ENCODE data around the gene NCKAP5L. TPM values are rescaled to one million over a fixed set of nuclear protein-coding genes. Genes with fewer than 3 reads are reported as not detected.

The NCKAP5L gene
- total RNA-seq, 1 experiment from 2014 or later, result 29.6 TPM

Small RNA genes lying within 50 kb of the gene (small RNA-seq; reads per million reads assigned to genes)
- 0 reads per million in 2 experiments for gene LSM6P2

Other genes with a start within 250 kb of the NCKAP5L start
- gene FAM186B, start 222.8 kb downstream of the NCKAP5L start, total RNA-seq (2014; rRNA removed; shearing (Covaris generic)), result 0.75 and 0.95 TPM in 2 replicates
- gene PRPF40B, start 204.9 kb downstream of the NCKAP5L start, total RNA-seq (2014; rRNA removed; shearing (Covaris generic)), result 13.3 and 16.4 TPM in 2 replicates
- gene FMNL3, start 121.0 kb downstream of the NCKAP5L start, total RNA-seq (2014; rRNA removed; shearing (Covaris generic)), result 14.5 and 17.4 TPM in 2 replicates
- 970 and 993 TPM in 2 replicates for gene TMBIM6, start 86.9 kb downstream of the NCKAP5L start, total RNA-seq (2014; rRNA removed; shearing (Covaris generic))
- gene BCDIN3D, start 14.7 kb upstream of the NCKAP5L start, total RNA-seq (2014; rRNA removed; shearing (Covaris generic)), result 6.3 and 7.2 TPM in 2 replicates
- gene FAIM2, start 75.5 kb upstream of the NCKAP5L start, total RNA-seq (2014; rRNA removed; shearing (Covaris generic)), result not detected in 2 replicates
- not detected in 2 replicates for gene AQP2, start 122.3 kb upstream of the NCKAP5L start, total RNA-seq (2014; rRNA removed; shearing (Covaris generic))
- gene AQP5, start 133.5 kb upstream of the NCKAP5L start, total RNA-seq (2014; rRNA removed; shearing (Covaris generic)), result not detected in 2 replicates
- 0.08 TPM in 1 of 2 replicates, not detected in the other for gene AQP6, start 144.5 kb upstream of the NCKAP5L start, total RNA-seq (2014; rRNA removed; shearing (Covaris generic))
- 60.3 and 65.2 TPM in 2 replicates for gene RACGAP1, start 197.1 kb upstream of the NCKAP5L start, total RNA-seq (2014; rRNA removed; shearing (Covaris generic))
- gene ASIC1, start 229.2 kb upstream of the NCKAP5L start, total RNA-seq (2014; rRNA removed; shearing (Covaris generic)), result 4.7 and 5.2 TPM in 2 replicates

Data from SK-MEL-5 (cell line).